Measurements from ENCODE around the gene PREX1.
"Not testable (repeated sequence)": the region's sequence is repeated elsewhere in the genome, so short reads cannot be mapped to it uniquely, and the experiment has no call there.

PREX1 gene

GRCh38 chr20:48827855-48828733 lies at the start of gene PREX1:
Gene PREX1, minus strand, starts transcription at chr20:48827999. Its CDS starts 139 bp downstream, at chr20:48827860.
- DNase-seq (ENCODE audit: low read depth in 2 of 2) = peak; percentile 76 to 87

- no peak for DNase-seq (ENCODE audit: low read depth in 2 of 2)
These were observed 49.5 kb upstream of the PREX1 start for GRCh38 chr20:48877304-48877703.

GRCh38 chr20:48875914-48876240 lies 48.1 kb upstream of the PREX1 start:
- DNase-seq (ENCODE audit: low read depth in 2 of 2) = no peak

GRCh38 chr20:48875233-48875913 lies 47.6 kb upstream of the PREX1 start:
- no peak for DNase-seq (ENCODE audit: low read depth in 2 of 2)

- DNase-seq (ENCODE audit: low read depth in 2 of 2) = not testable (repeated sequence)
These were observed 41.6 kb upstream of the PREX1 start for GRCh38 chr20:48869442-48869841.

- no peak for DNase-seq (ENCODE audit: low read depth in 2 of 2)
These were observed 39.1 kb upstream of the PREX1 start for GRCh38 chr20:48866936-48867335.

GRCh38 chr20:48864738-48865318 lies 37.0 kb upstream of the PREX1 start:
- no peak for DNase-seq (ENCODE audit: low read depth in 2 of 2)

- DNase-seq (ENCODE audit: low read depth in 2 of 2) = no peak
These were observed 36.5 kb upstream of the PREX1 start for GRCh38 chr20:48864254-48864653.

- DNase-seq (ENCODE audit: low read depth in 2 of 2) = no peak
These were observed 34.5 kb upstream of the PREX1 start for GRCh38 chr20:48862279-48862678.

GRCh38 chr20:48861444-48861843 lies 33.6 kb upstream of the PREX1 start:
- DNase-seq (ENCODE audit: low read depth in 2 of 2) = no peak

- DNase-seq (ENCODE audit: low read depth in 2 of 2) = no peak
These were observed 30.4 kb upstream of the PREX1 start for GRCh38 chr20:48858075-48858790.

- no peak for DNase-seq (ENCODE audit: low read depth in 2 of 2)
These were observed 28.3 kb upstream of the PREX1 start for GRCh38 chr20:48856130-48856529.

GRCh38 chr20:48855046-48855445 lies 27.2 kb upstream of the PREX1 start:
- DNase-seq (ENCODE audit: low read depth in 2 of 2) = no peak

GRCh38 chr20:48852609-48853008 lies 24.8 kb upstream of the PREX1 start:
- DNase-seq (ENCODE audit: low read depth in 2 of 2) = no peak

- no peak for DNase-seq (ENCODE audit: low read depth in 2 of 2)
These were observed 23.8 kb upstream of the PREX1 start for GRCh38 chr20:48851579-48851978.

GRCh38 chr20:48850977-48851299 lies 23.1 kb upstream of the PREX1 start:
- no peak for DNase-seq (ENCODE audit: low read depth in 2 of 2)

- DNase-seq (ENCODE audit: low read depth in 2 of 2) = no peak
These were observed 22.6 kb upstream of the PREX1 start for GRCh38 chr20:48850257-48850976.

GRCh38 chr20:48849779-48850178 lies 22.0 kb upstream of the PREX1 start:
- no peak for DNase-seq (ENCODE audit: low read depth in 2 of 2)

GRCh38 chr20:48849299-48849698 lies 21.5 kb upstream of the PREX1 start:
- DNase-seq (ENCODE audit: low read depth in 2 of 2) = no peak

GRCh38 chr20:48847498-48848205 lies 19.9 kb upstream of the PREX1 start:
- DNase-seq (ENCODE audit: low read depth in 2 of 2) = no peak

Measured in stimulated activated CD8-positive, alpha-beta memory T cell treated with anti-CD3 and anti-CD28 coated beads, Interleukin-2, amount 100 ng/mL, for 48 hours (primary cell).